ENCODE measurements around the gene ZMYND11.

GRCh38 chr10:299512-299911 lies 164.3 kb downstream of the ZMYND11 start:
- TF ChIP-seq, protein P1, sequence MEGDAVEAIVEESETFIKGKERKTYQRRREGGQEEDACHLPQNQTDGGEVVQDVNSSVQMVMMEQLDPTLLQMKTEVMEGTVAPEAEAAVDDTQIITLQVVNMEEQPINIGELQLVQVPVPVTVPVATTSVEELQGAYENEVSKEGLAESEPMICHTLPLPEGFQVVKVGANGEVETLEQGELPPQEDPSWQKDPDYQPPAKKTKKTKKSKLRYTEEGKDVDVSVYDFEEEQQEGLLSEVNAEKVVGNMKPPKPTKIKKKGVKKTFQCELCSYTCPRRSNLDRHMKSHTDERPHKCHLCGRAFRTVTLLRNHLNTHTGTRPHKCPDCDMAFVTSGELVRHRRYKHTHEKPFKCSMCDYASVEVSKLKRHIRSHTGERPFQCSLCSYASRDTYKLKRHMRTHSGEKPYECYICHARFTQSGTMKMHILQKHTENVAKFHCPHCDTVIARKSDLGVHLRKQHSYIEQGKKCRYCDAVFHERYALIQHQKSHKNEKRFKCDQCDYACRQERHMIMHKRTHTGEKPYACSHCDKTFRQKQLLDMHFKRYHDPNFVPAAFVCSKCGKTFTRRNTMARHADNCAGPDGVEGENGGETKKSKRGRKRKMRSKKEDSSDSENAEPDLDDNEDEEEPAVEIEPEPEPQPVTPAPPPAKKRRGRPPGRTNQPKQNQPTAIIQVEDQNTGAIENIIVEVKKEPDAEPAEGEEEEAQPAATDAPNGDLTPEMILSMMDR (IDR thresholded peaks at IDR 0.05), result no peak
- no peak for TF ChIP-seq POLR2A (IDR thresholded peaks at IDR 0.05)
- no peak for TF ChIP-seq POLR2AphosphoS5 (IDR thresholded peaks at IDR 0.05)

Measured in stomach (tissue), 4 donors.